Kidney epithelial cell (primary cell): ENCODE data around the gene KCNAB1. TPM values are rescaled to one million over a fixed set of nuclear protein-coding genes. Genes with fewer than 3 reads are reported as not detected.

ENCODE experiments used
- DNase-seq: peaks from one replicate; pipeline ENCODE4 v3.0.0-alpha.2; 2010; ENCODE audit warnings: low read depth
- H3K27me3 ChIP-seq: 2 replicates; pipeline ENCODE4 v1.6.0; 2011; ENCODE audit warnings: low read length; ENCODE audit not compliant: control insufficient read depth, insufficient read depth
- H3K36me3 ChIP-seq: 2 replicates; pipeline ENCODE4 v1.5.1; 2011; ENCODE audit warnings: low read length; ENCODE audit not compliant: control insufficient read depth, insufficient read depth
- H3K4me3 ChIP-seq: 2 replicates; pipeline ENCODE4 v1.5.1; 2011; ENCODE audit warnings: low read depth, mild to moderate bottlenecking, control low read depth, low read length
- CTCF ChIP-seq: IDR thresholded peaks from 2 replicates; pipeline ENCODE4 v1.5.1; 2011; ENCODE audit warnings: mild to moderate bottlenecking, moderate library complexity, low read length, control low read depth, inconsistent platforms; ENCODE audit not compliant: insufficient read depth, poor library complexity, severe bottlenecking
- total RNA-seq: library from RNA; depleted of rRNA; stranded (reverse); fragments of >200 nt; gene quantifications from 2 replicates; pipeline ENCODE4 v1.2.3, GENCODE V29; 2015

The KCNAB1 gene
- total RNA-seq, 1 donor from 2014 or later: not detected

GRCh38 chr3:156151824-156152428 lies 31.5 kb downstream of the KCNAB1 start:
- Histone ChIP-seq H3K4me3 (no peak overlapping the region), H3K27me3 (no peaks in the 10 kb centered on the region), H3K36me3 (no peaks in the 10 kb centered on the region)
- no peak for DNase-seq
- peak; percentile 87 for TF ChIP-seq CTCF

GRCh38 chr3:156158656-156159295 lies 38.4 kb downstream of the KCNAB1 start:
- H3K27me3 ChIP-seq: no peaks in the 10 kb centered on the region
- no peak overlapping the region for H3K4me3 ChIP-seq
- DNase-seq: no peak
- TF ChIP-seq CTCF: no peak
- no peaks in the 10 kb centered on the region for H3K36me3 ChIP-seq

- Histone ChIP-seq H3K4me3 (no peak overlapping the region), H3K27me3 (no peaks in the 10 kb centered on the region), H3K36me3 (no peaks in the 10 kb centered on the region)
- no peak for TF ChIP-seq CTCF
- no peak for DNase-seq
These were observed 40.3 kb downstream of the KCNAB1 start for GRCh38 chr3:156160647-156161046.

- Histone ChIP-seq H3K36me3 (no peaks in the 10 kb centered on the region), H3K4me3 (no peak overlapping the region), H3K27me3 (no peaks in the 10 kb centered on the region)
- no peak for TF ChIP-seq CTCF
- no peak for DNase-seq
These were observed 40.8 kb downstream of the KCNAB1 start for GRCh38 chr3:156161172-156161571.

GRCh38 chr3:156163848-156164247 lies 43.5 kb downstream of the KCNAB1 start:
- DNase-seq: no peak
- Histone ChIP-seq H3K4me3 (no peak overlapping the region), H3K27me3 (no peaks in the 10 kb centered on the region), H3K36me3 (no peaks in the 10 kb centered on the region)
- no peak for TF ChIP-seq CTCF

- Histone ChIP-seq H3K27me3 (no peaks in the 10 kb centered on the region), H3K4me3 (no peak overlapping the region), H3K36me3 (no peaks in the 10 kb centered on the region)
- no peak for TF ChIP-seq CTCF
- no peak for DNase-seq
These were observed 46.4 kb downstream of the KCNAB1 start for GRCh38 chr3:156166808-156167207.
